HG02623 (cell line): ENCODE measurements around the gene TTC21A.
"Not testable (repeated sequence)": the region's sequence is repeated elsewhere in the genome, so short reads cannot be mapped to it uniquely, and the experiment has no call there.

Experiments
- ATAC-seq: cut with Tn5 transposase; IDR thresholded peaks from one replicate; pipeline ENCODE4 v1.9.1; 2021; ENCODE audit warnings: moderate library complexity; ENCODE audit not compliant: unreplicated experiment

The TTC21A gene

GRCh38 chr3:39107388-39108199 is at the start of gene TTC21A, which contains the start of gene GORASP1:
TSS of gene TTC21A (plus strand) at chr3:39107680. CDS start at chr3:39107838, 158 bp downstream.
TSS of gene GORASP1 (minus strand) at chr3:39107627. CDS start at chr3:39107541, 86 bp downstream.
- ATAC-seq = peak; percentile 55

GRCh38 chr3:39061228-39061627 is 46.3 kb upstream of the TTC21A start:
- ATAC-seq = not testable (repeated sequence)

DNA sequence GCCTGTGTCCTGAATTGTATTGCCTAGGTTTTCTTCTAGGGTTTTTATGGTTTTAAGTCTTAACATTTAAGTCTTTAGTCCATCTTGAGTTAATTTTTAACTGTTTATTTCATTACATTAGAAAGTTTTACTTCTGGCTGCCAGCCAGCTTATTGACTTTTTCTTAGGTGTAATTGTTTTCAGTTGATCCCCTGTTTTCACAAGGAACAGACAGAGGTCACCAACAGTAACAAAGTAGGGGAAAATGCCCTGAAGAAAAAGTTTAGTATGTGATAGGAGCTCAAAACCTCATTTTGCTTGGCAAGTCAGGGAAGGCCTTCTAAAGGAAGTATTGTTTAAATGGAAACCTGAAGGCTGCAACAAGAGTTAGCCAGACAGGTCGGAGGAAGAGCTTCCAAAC is 45.3 kb upstream of the TTC21A start:
- ATAC-seq = no peak

- no peak for ATAC-seq
Observed at GRCh38 chr3:39063143-39063542, 44.3 kb upstream of the TTC21A start.

- no peak for ATAC-seq
Observed at GRCh38 chr3:39064646-39065045, 42.8 kb upstream of the TTC21A start.

DNA sequence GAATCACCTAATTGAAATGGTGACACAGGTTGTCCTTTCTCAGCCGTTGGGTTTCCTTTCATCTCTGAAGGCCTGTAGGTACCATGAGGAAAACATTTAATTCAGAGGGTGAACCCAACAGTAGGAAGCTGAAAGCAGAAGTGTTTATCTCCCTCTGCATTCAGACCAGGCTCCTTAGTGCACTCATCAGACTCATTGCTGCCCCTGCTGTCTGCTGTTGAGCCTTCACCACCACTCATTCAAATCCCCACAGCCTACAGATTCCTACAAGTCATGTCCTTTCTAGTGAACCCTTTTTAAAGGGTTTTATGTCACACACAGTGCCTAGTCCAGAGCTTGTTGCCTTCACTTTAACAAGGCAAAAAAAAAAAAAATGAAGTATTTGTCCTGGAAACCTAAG is 42.3 kb upstream of the TTC21A start:
- ATAC-seq = peak; percentile 97

DNA sequence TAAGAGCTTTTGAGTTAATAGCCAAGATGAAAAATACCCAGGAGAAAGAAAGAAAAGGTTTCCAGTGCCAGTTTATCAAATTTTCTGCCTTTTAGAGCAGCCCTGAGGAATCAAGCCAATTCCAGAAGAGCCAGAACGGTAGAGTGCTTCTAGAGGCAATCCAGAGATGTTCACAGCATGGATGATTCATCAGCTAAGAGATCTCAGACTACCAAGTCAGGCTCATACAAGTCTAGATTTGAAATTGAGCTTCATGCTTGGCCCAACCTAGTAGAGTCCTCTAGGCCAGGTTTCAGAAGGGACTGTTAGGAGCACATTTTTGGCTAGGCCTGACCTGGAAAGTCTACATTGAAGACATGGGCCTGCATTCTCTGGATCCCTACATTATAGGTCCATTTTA is 40.2 kb upstream of the TTC21A start:
- no peak for ATAC-seq

DNA sequence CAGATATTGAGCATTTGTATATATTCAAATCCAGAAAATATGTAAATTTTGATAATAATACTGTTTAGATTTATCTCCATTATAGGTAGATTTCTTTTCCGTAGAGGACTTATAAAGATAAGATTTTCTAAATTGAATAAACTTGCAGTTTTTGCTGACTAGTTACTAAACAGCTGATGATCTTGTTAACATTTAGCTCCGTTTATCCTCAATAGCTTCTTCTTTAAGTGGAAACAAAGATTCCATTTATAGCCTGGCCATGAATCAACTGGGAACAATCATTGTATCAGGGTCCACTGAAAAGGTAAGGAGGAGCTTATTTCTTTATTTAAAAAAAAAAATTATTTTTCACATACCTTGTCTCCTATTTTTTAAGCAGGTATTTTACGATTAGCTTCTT is 38.9 kb upstream of the TTC21A start:
- no peak for ATAC-seq

DNA sequence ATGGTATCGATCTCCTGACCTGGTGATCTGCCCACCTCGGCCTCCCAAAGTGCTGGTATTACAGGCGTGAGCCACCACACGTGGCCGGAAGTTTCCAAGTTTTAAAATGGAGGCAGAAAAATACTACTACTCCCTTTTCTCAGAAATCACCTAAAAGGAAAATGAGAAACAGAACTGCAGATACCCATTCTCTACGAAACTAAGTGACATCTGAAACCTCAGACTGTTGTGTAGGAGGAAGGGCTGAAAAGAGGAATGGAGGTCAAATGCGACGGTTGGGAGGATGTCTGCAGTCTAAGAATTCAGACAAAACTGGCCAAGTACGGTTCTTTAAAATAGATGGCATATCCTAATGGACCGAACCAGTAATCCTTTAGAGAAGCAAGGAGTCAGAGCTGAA is 31.6 kb upstream of the TTC21A start:
- no peak for ATAC-seq

- ATAC-seq = no peak
Observed at GRCh38 chr3:39079530-39079929, 27.9 kb upstream of the TTC21A start.

GRCh38 chr3:39080026-39080425 is 27.5 kb upstream of the TTC21A start:
- ATAC-seq = no peak

- ATAC-seq = no peak
Observed at GRCh38 chr3:39082666-39083313, 24.7 kb upstream of the TTC21A start.

DNA sequence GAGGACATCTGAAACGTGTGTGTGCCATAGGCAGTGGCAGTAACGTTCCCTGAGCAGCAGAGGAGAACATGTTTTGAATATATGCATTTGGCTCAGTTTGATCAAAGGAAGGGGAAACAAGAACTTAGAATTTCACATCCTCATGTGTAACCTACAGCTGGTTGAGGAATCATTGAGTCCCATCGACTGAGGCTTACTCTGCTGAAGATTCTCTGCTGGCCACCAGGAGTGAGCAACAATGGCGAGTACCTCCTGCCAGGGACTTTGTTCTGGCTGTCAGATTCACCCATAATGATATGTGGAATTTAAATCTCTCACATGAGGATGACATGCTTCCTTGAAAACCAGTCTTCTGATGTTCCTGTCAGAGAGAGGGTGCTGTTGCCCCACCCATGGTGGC is 21.3 kb upstream of the TTC21A start:
- no peak for ATAC-seq

DNA sequence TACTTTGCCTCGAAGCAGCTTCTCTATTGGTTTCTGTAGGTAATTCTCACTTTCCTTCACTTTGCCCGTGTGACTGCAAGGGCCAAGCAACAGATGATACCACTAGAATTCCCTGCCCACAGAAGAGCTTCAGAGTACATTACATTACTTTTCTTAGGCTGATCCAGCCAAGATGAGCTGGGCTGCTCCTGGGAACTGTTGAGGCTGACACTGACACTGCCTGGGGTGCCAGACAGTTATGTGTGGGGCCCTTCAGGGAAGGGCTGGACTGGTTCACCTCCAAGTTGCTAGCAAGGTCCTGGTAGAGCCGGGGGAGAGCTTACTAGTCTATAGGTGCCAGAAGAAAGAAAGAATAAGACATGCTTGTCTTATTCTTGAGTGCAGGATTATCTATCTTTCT is 19.0 kb upstream of the TTC21A start:
- ATAC-seq = no peak

DNA sequence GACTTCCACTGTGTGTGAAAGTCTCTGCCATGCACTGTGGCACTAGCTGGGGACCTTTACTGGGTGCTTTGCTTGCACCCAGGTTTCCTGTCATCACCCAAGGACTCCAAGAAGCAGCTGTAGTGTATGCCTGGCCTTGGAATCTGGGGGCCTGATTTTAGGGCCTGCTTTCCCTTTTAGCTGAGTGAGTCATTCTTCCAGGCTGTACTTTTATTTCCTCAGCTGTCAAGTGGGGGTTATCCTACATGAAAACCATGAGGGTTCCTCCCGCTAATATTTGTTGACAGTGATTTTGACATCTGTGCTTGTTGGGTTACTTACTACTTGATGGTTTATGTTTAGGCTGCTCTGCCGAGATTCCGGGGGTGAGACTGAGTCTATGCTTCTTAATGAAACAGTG is 18.6 kb upstream of the TTC21A start:
- no peak for ATAC-seq

DNA sequence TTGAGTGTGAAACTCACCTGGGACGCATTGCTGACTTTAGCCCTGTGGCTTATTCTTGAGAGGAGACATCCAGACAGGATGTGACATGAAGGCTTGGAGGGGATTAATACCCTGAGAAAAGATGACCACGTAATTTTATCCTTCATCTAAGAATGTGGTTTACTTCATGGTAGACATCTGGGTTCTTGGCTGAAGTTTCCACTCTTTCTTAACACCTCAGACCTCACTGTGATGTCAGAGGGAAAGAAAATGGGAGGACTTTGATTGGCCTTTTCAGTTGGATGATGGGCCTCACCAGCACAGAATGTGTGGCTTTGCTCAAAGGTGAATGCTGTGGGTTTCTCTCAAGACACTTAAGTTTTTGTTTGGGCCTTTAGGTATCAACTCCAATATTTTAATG is 16.6 kb upstream of the TTC21A start:
- no peak for ATAC-seq

GRCh38 chr3:39094851-39095677 is 12.4 kb upstream of the TTC21A start:
- ATAC-seq = no peak

DNA sequence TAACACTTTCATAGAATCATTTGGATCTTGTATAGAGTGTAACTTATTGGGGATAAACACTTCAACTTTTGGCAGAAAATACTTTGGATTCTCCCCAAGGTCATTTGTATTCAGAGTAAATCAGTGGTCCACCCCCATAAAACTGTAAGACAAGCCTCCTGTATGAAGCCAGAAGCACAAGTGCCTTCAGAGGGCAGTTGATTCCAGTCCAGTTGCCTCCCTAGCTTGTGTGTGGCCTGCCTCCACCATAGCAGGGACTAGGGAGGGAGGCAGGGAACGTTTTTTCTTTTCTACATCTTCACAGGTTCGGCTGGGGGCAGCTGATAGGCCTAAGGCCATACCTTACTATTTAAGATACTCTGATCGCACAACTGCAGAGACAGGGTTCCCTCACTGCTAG is 11.7 kb upstream of the TTC21A start:
- ATAC-seq = no peak

GRCh38 chr3:39096775-39097174 is 10.7 kb upstream of the TTC21A start:
- no peak for ATAC-seq

- ATAC-seq = no peak
Observed at GRCh38 chr3:39097716-39098472, 9.6 kb upstream of the TTC21A start.

- ATAC-seq = no peak
Observed at GRCh38 chr3:39098473-39099000, 8.9 kb upstream of the TTC21A start.
